K562 (cell line): ENCODE results near the gene ZZZ3. TPM values are rescaled to one million over a fixed set of nuclear protein-coding genes. Genes with fewer than 3 reads are reported as not detected.

Experiments
- ATAC-seq: fragments of 200-7000 bp; cut with Tn5 transposase; 3 replicates; pipeline ENCODE4 v1.9.1; 2020; ENCODE audit warnings: moderate library complexity
- BruUV-seq: library from RNA; stranded (reverse); fragments of 400-500 nt; replicated peaks from 2 replicates; lab custom pipeline; 2021; lab: Mats Ljungman, UMichigan
- CTCF ChIA-PET: fragments of 300-600 bp; formaldehyde crosslinking; extraction: SDS; loops from one replicate; lab custom pipeline; 2021; ENCODE audit warnings: low intra/inter-chr PET ratio; lab: Yijun Ruan, JAX
- POLR2A ChIA-PET: fragments of 300-600, 350-650 bp; sonication (Branson Sonifier 250); formaldehyde crosslinking; extraction: SDS; loops from one replicate; lab custom pipeline; 2021; ENCODE audit warnings: antibody characterized with exemption, inconsistent platforms; lab: Yijun Ruan, JAX
- DNase-seq, 4 experiments: peaks; one replicate each; pipeline versions ENCODE4 v3.0.0 to v3.0.0-alpha.2; 2011 to 2018; ENCODE audit warnings: low spot score in 3 of 4, mixed read lengths in 3 of 4; ENCODE audit errors: extremely low read depth in 1 of 4
- FAIRE-seq: peaks from 2 replicates; lab custom pipeline; 2011; peaks lifted over from hg19 to GRCh38; lab: Jason Lieb, UNC
- H2AFZ ChIP-seq: 2 replicates; pipeline ENCODE4 v1.6.0; 2011; ENCODE audit warnings: low read depth, low read length, control low read depth, inconsistent platforms
- H3K27ac ChIP-seq: fragments of 200-600 bp; 3 replicates; pipeline ENCODE4 v1.8.0; 2011; ENCODE audit warnings: low read depth, mild to moderate bottlenecking, control low read depth, inconsistent platforms, low read length, moderate library complexity, mixed read lengths; ENCODE audit errors: extremely low read depth
- H3K27me3 ChIP-seq, 2 experiments: fragments of 300-600 bp in 1 of 2; 2 replicates in 1 of 2; 3 replicates in 1 of 2; pipeline versions ENCODE4 v1.6.0 to v1.8.0; 2011; ENCODE audit warnings: inconsistent platforms in 2 of 2, low read length in 2 of 2, mild to moderate bottlenecking in 1 of 2, mixed read lengths in 1 of 2, moderate library complexity in 1 of 2; ENCODE audit not compliant: control insufficient read depth in 2 of 2, insufficient read depth in 2 of 2
- H3K36me3 ChIP-seq: fragments of 300-600 bp; 3 replicates; pipeline ENCODE4 v1.8.0; 2011; ENCODE audit warnings: mild to moderate bottlenecking, low read length, inconsistent platforms; ENCODE audit not compliant: control insufficient read depth, insufficient read depth
- H3K4me1 ChIP-seq, 2 experiments: fragments of 200-600 bp in 1 of 2; replicated peaks in 1 of 2; 2 replicates in 1 of 2; 3 replicates in 1 of 2; pipeline versions ENCODE4 v1.5.1 to v1.8.0; 2011; ENCODE audit warnings: inconsistent platforms in 2 of 2, low read length in 2 of 2, mild to moderate bottlenecking in 1 of 2, mixed read lengths in 1 of 2, moderate library complexity in 1 of 2; ENCODE audit not compliant: control insufficient read depth in 2 of 2, insufficient read depth in 2 of 2
- H3K4me2 ChIP-seq: 2 replicates; pipeline ENCODE4 v1.6.1; 2011; ENCODE audit warnings: low read length, control low read depth, inconsistent platforms, mixed read lengths; ENCODE audit not compliant: insufficient read depth
- H3K4me3 ChIP-seq: fragments of 200-600 bp; sonication (generic), shearing (Covaris generic); 2 replicates; pipeline ENCODE4 v1.5.1; 2016; ENCODE audit warnings: control low read depth, inconsistent platforms
- H3K79me2 ChIP-seq: fragments of 200-600 bp; 3 replicates; pipeline ENCODE4 v1.8.0; 2011; ENCODE audit warnings: low read length, inconsistent platforms; ENCODE audit not compliant: control insufficient read depth, insufficient read depth
- H3K9ac ChIP-seq, 2 experiments: 2 replicates each; pipeline versions ENCODE4 v1.6.0 to v1.6.1; 2011; ENCODE audit warnings: low read depth in 2 of 2, low read length in 2 of 2, control low read depth in 1 of 2, inconsistent platforms in 1 of 2, mild to moderate bottlenecking in 1 of 2, mixed read lengths in 1 of 2; ENCODE audit not compliant: insufficient read depth in 1 of 2
- H3K9me1 ChIP-seq: one replicate; pipeline ENCODE4 v1.6.0; 2011; ENCODE audit warnings: inconsistent platforms, mild to moderate bottlenecking, low read length, moderate library complexity; ENCODE audit not compliant: control insufficient read depth, insufficient read depth
- H3K9me3 ChIP-seq: replicated peaks from 2 replicates; pipeline ENCODE4 v1.5.1; 2011; ENCODE audit warnings: low read depth, low read length, inconsistent platforms; ENCODE audit not compliant: control insufficient read depth, insufficient read depth
- H4K20me1 ChIP-seq: replicated peaks from 2 replicates; pipeline ENCODE4 v1.6.1; 2011; ENCODE audit warnings: low read length, inconsistent platforms, mixed read lengths; ENCODE audit not compliant: control insufficient read depth, insufficient read depth
- FIP1L1 ChIP-seq: fragments of 200-400 bp; formaldehyde crosslinking; IDR thresholded peaks from 2 replicates; pipeline ENCODE4 v1.6.1; 2018; ENCODE audit warnings: mild to moderate bottlenecking, low read depth, low read length; ENCODE audit not compliant: poor library complexity, severe bottlenecking
- SIN3A ChIP-seq, 2 experiments: fragments of 150-350 bp in 1 of 2; IDR thresholded peaks; 2 replicates each; pipeline ENCODE4 v1.6.1; 2011 to 2016; ENCODE audit warnings: borderline replicate concordance in 2 of 2, low read depth in 2 of 2, low read length in 2 of 2, mild to moderate bottlenecking in 2 of 2, moderate library complexity in 2 of 2; ENCODE audit not compliant: control insufficient read depth in 1 of 2
- TRIM24 ChIP-seq, 2 experiments: fragments of 450-650 bp; IDR thresholded peaks; 2 replicates each; pipeline ENCODE4 v1.6.1; 2016
- ZNF175 ChIP-seq: fragments of 200-800 bp; sonication (Bioruptor generic); IDR thresholded peaks from 2 replicates; pipeline ENCODE4 v1.6.1; 2016; ENCODE audit warnings: low read depth, mild to moderate bottlenecking, missing genetic modification characterization, missing compliant biosample characterization
- ZSCAN29 ChIP-seq: fragments of 450-650 bp; IDR thresholded peaks from 2 replicates; pipeline ENCODE4 v1.6.1; 2017
- WGBS: fragments of 100-300 bp; shearing (Covaris generic); methylation state at CpG from one replicate; pipeline ENCODE4 v1.1.6; 2016; ENCODE audit warnings: low coverage, mixed read lengths; ENCODE audit not compliant: insufficient coverage; ENCODE audit errors: missing lambda C conversion rate; 5-methylcytosine and 5-hydroxymethylcytosine counted together
- in situ Hi-C: fragments of 300-500 bp; cut with MboI; formaldehyde crosslinking; loops from 4 replicates; pipeline ENCODE4 v1.15.0; 2018; ENCODE audit warnings: inconsistent platforms, mixed read lengths
- intact Hi-C: fragments of 100-400 bp; cut with micrococcal nuclease; formaldehyde crosslinking; loops from 2 replicates; pipeline ENCODE4 v1.14.2; 2022
- polyA plus RNA-seq, 8 experiments: library from polyadenylated mRNA; depleted of rRNA in 4 of 8; stranded (reverse) in 5 of 8; unstranded in 3 of 8; fragments of >200 nt; fragmentation: Nextera tagmentation in 2 of 8; fragmentation: Illumina TruSeq in 1 of 8; extraction: Ambion mirVana in 2 of 8; extraction: Trizol in 1 of 8; gene quantifications; 2 replicates each; pipeline versions ENCODE4 v1.2.1 to v1.2.3, GENCODE V29; 2011 to 2014; ENCODE audit warnings: inconsistent platforms in 1 of 8, missing spikeins in 1 of 8
- total RNA-seq, 7 experiments: library from RNA; depleted of rRNA in 6 of 7; stranded (reverse); fragments of >200 nt in 6 of 7; fragmentation: Illumina TruSeq in 2 of 7; extraction: Trizol in 2 of 7; gene quantifications; 2 replicates each; pipeline versions ENCODE4 v1.2.1 to v1.2.3, GENCODE V29; 2011 to 2021; ENCODE audit warnings: low replicate concordance in 1 of 7
- TF ChIP-seq, protein P1 (sequence below), 2 experiments: fragments of 450-650 bp in 1 of 2; sonication (generic) in 1 of 2; formaldehyde crosslinking in 1 of 2; IDR thresholded peaks in 1 of 2; conservative IDR thresholded peaks in 1 of 2; 2 replicates each; pipeline versions ENCODE4 v1.6.1 to v1.8.1; 2016 to 2023; ENCODE audit warnings: mild to moderate bottlenecking in 2 of 2, moderate library complexity in 2 of 2, inconsistent platforms in 1 of 2, missing genetic modification reagents in 1 of 2
- TF ChIP-seq, protein P2 (sequence below), 2 experiments: fragments of 450-650 bp; IDR thresholded peaks; 2 replicates each; pipeline ENCODE4 v1.6.1; 2016; ENCODE audit warnings: mild to moderate bottlenecking in 2 of 2, borderline replicate concordance in 1 of 2, low read depth in 1 of 2, moderate library complexity in 1 of 2

Gene ZZZ3
- total and polyA plus RNA-seq, 9 of the 15 experiments (the other 6 are each of a cell fraction or from before 2014, with no cell fraction given): 13.9 to 64.0 (median 36.7) TPM

DNA sequence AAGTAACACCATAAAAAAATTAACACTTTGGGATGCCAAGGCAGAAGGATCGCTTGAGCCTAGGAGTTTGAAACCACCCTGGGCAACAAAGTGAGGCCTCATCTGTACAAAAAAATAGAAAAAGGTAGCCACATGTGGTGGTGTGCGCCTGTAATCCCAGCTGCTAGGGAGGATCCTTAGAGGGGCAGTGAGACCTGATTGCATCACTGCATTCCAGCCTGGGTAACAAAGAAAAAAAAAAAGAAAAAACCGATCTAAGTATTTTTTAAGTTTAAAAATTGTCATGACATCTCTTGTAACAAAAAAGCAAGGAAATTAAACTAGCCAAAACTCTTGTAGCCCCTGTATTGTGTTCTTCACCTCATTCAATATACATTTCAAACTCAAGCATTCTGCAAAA, 39.5 kb downstream of the ZZZ3 start:
- FAIRE-seq: no peak
- no peak overlapping the region for H2AFZ ChIP-seq
- DNase-seq: no peak
- ChIA-PET POLR2A (no interaction called here), CTCF (no interaction called here)
- 87% methylated on average over 3 of the region's 3 CpGs for WGBS
- H3K36me3 ChIP-seq: peaks cover 44% of the 10 kb centered on the region; the same call in 2 of the 3 replicates
- peaks cover 67% of the 10 kb centered on the region for H3K79me2 ChIP-seq
- TF ChIP-seq SIN3A (IDR thresholded peaks at IDR 0.05; ENCODE audit: borderline replicate concordance in 2 of 2, control insufficient read depth in 1 of 2, low read depth in 2 of 2, low read length in 2 of 2) (no peak), FIP1L1 (no peak), ZNF175 (CRISPR knock-in tag) (no peak), TRIM24 (IDR thresholded peaks at IDR 0.05) (0 out of 4 replicates have a peak, but pooled peaks of 1 of the 2 experiments have one; percentile 35), ZSCAN29 (no peak)
- TF ChIP-seq, protein P1, sequence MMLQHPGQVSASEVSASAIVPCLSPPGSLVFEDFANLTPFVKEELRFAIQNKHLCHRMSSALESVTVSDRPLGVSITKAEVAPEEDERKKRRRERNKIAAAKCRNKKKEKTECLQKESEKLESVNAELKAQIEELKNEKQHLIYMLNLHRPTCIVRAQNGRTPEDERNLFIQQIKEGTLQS (IDR thresholded peaks at IDR 0.05): peak; percentile 32; the same call in 1 of the 2 replicates
- TF ChIP-seq, protein P1 (CRISPR knock-in tag; conservative IDR thresholded peaks at IDR 0.05): no peak
- TF ChIP-seq, protein P2, sequence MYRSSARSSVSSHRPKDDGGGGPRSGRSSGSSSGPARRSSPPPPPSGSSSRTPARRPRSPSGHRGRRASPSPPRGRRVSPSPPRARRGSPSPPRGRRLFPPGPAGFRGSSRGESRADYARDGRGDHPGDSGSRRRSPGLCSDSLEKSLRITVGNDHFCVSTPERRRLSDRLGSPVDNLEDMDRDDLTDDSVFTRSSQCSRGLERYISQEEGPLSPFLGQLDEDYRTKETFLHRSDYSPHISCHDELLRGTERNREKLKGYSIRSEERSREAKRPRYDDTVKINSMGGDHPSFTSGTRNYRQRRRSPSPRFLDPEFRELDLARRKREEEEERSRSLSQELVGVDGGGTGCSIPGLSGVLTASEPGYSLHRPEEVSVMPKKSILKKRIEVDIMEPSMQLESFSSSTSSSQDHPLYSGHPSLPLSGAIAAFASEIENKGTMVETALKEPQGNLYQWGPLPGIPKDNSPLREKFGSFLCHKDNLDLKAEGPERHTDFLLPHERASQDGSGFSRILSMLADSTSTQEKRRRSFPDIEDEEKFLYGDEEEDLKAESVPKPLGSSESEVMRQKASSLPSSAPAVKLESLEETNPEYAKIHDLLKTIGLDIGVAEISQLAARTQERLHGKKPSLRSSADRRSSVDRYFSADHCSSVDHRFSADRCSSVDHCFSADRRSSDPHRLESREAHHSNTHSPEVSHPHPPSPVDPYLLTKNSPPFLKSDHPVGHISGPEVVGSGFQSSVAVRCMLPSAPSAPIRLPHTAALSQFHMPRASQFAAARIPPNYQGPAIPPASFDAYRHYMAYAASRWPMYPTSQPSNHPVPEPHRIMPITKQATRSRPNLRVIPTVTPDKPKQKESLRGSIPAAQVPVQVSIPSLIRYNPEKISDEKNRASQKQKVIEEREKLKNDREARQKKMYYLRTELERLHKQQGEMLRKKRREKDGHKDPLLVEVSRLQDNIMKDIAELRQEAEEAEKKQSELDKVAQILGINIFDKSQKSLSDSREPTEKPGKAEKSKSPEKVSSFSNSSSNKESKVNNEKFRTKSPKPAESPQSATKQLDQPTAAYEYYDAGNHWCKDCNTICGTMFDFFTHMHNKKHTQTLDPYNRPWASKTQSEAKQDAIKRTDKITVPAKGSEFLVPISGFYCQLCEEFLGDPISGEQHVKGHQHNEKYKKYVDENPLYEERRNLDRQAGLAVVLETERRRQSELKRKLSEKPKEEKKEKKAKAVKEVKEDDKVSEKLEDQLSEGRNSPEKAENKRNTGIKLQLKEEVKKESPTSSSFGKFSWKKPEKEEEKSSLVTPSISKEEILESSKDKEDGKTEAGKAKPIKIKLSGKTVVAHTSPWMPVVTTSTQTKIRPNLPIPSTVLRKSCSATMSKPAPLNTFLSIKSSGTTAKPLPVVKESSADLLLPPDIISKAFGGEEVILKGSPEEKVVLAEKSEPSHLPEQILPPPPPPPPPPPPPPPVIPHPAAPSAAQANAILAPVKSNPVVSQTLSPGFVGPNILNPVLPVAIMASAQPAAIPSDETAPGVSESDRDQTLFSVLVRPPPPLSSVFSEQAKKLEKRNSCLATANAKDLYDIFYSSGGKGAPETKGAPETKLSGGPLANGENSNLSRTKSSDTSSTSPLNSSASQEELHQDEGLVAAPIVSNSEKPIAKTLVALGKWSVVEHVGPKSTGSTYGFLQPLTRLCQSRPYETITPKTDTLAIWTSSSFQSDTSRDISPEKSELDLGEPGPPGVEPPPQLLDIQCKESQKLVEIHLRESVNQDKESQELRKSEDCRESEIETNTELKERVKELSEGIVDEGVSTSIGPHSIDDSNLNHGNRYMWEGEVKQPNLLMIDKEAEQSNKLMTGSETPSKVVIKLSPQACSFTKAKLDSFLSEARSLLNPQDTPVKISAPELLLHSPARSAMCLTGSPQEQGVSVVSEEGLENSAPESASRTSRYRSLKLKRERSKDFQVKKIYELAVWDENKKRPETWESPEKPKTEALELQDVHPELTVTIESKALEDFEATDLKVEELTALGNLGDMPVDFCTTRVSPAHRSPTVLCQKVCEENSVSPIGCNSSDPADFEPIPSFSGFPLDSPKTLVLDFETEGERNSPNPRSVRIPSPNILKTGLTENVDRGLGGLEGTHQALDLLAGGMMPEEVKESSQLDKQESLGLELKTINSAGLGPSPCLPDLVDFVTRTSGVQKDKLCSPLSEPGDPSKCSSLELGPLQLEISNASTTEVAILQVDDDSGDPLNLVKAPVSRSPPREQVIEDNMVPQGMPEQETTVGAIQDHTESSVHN (IDR thresholded peaks at IDR 0.05; ENCODE audit: borderline replicate concordance in 1 of 2, low read depth in 1 of 2): no peak
- no peaks in the 10 kb centered on the region for H3K4me1 ChIP-seq
- H3K4me3 ChIP-seq: no peak overlapping the region
- H3K27ac ChIP-seq: no peak overlapping the region
- in situ Hi-C loops (no loop called here), intact Hi-C loops (no loop called here)
- H4K20me1 ChIP-seq: no peaks in the 10 kb centered on the region
- no peaks in the 10 kb centered on the region for H3K9me1 ChIP-seq
- 0 out of 3 replicates have a peak, but pooled peaks have one; percentile 36 for ATAC-seq
- no TSS peak for BruUV-seq
- no peaks in the 10 kb centered on the region for H3K27me3 ChIP-seq
- H3K9ac ChIP-seq: no peak overlapping the region
- H3K4me2 ChIP-seq: no peak overlapping the region
- H3K9me3 ChIP-seq: no peaks in the 10 kb centered on the region
